AG09319 (cell line): ENCODE data around the gene SAMD3.
"Not testable (repeated sequence)": the region's sequence is repeated elsewhere in the genome, so short reads cannot be mapped to it uniquely, and the experiment has no call there.

Source experiments
- DNase-seq: peaks from one replicate; pipeline ENCODE4 v3.0.0-alpha.2; 2010; ENCODE audit warnings: low read depth; ENCODE audit errors: extremely low read depth
- CTCF ChIP-seq: IDR thresholded peaks from 2 replicates; pipeline ENCODE4 v1.5.1; 2011; ENCODE audit warnings: low read depth, mild to moderate bottlenecking, inconsistent platforms, low read length, moderate library complexity

The SAMD3 gene

GRCh38 chr6:130182466-130182865, 40.3 kb downstream of the SAMD3 start:
- no peak for TF ChIP-seq CTCF
- DNase-seq = no peak

- no peak for TF ChIP-seq CTCF
- DNase-seq = peak; percentile 15
These were observed 44.1 kb downstream of the SAMD3 start for GRCh38 chr6:130178692-130179091.

- no peak for TF ChIP-seq CTCF
- DNase-seq = no peak
These were observed 46.4 kb downstream of the SAMD3 start for GRCh38 chr6:130176378-130176777.

DNA sequence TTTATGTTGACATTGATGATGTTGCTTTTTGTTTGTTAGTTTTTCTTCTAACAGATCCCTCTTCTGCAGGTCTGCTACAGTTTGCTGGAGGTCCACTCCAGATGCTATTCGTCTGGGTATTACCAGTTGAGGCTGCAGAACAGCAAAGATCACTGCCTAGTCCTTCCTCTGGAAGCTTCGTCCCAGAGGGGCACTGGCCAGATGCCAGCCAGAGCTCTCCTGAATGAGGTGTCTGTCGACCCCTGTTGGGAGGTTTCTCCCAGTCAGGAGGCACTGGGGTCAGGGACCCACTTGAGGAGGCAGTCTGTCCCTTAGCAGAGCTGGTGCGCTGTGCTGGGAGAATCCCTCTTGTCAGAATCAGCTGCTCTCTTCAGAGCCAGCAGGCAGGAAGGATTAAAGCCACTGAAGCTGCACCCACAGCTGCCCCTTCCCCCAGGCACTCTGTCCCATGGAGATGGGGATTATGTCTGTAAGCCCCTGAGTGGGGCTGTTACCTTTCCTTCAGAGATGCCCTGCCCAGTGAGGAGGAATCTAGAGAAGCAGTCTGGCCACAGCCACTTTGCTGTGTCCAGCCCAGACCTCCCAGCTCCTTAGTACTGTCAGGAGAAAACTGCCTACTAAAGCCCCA, 49.3 kb downstream of the SAMD3 start:
- DNase-seq = not testable (repeated sequence)

GRCh38 chr6:130170160-130170559, 52.6 kb downstream of the SAMD3 start:
- not testable (repeated sequence) for DNase-seq

DNA sequence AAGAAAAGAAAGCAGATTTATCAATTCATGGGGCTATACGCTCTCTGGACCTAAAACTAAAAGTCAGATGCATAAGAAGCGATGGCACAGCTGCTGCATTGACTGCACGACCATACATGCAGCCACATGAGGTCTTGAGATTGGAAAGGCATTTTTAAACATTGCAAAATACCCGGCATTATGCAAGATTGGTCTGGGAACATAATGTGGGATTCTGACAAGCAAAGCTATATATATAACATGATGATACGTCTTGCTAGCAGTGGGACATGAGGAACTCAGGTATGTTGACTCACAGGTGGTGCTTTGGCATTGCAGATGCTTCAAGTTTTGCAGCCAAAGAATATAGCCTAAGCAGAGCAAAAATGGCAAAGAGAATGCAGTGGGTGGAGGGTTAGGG, 55.1 kb downstream of the SAMD3 start:
- TF ChIP-seq CTCF = no peak
- DNase-seq = no peak

- DNase-seq = no peak
These were observed 58.5 kb downstream of the SAMD3 start for GRCh38 chr6:130164251-130164650.

DNA sequence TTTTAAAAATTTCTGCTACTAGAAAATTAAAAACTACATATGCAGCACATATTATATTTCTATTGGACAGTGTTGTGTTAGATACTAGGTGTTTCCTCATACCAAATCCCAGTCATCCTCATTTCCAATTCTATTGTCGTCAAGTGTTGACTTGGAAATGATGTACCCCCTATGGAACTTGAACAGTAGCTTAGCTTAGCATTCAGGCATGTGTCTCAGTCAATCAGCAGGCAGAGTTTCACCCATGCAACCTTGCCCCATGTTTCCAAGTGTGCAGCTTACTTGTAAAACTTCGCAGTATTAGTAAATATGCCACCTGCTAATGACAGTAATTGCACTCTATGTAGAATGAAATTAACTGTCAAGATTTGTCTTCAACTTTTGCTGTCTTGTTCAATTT, 59.5 kb downstream of the SAMD3 start:
- no peak for DNase-seq
- no peak for TF ChIP-seq CTCF

More at GRCh38 chr6:130164251-130164650, 58.5 kb downstream of the SAMD3 start:
- no peak for TF ChIP-seq CTCF

DNA sequence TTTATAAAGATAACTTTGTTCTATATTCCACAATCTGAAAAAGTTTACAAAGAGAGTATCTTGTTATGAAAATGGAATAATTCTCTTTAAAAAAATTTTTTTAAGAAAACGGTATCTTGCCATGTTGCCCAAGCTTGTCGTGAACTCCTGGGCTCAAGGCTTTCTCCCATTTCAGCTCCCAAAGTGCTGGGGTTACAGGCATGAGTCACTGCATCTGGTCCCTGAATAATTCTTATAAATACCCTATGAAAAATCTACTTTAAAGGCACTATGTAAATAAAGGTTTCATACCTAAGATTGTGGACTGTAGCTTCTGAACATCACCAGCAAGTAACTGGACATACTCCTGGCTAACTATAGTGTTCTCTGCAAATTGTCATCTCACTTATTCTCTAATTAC, 60.3 kb downstream of the SAMD3 start:
- TF ChIP-seq CTCF = no peak
- no peak for DNase-seq
